ENCODE results near the gene BAZ1B. TPM values are rescaled to one million over a fixed set of nuclear protein-coding genes. Genes with fewer than 3 reads are reported as not detected.
A peak's percentile ranks its signal among the peaks of the same experiment; 100 is the strongest.
"Not testable (repeated sequence)": the region's sequence is repeated elsewhere in the genome, so short reads cannot be mapped to it uniquely, and the experiment has no call there.

The BAZ1B gene
- polyA plus RNA-seq, result 10 to 100 TPM; 10.9 to 11.8 TPM

- no peaks in the 10 kb centered on the region for H3K36me3 ChIP-seq (ENCODE audit: control insufficient read depth in 2 of 2, insufficient read depth in 2 of 2, low read length in 1 of 2)
- H3K9me3 ChIP-seq (ENCODE audit: control insufficient read depth in 2 of 2, insufficient read depth in 1 of 2, low read depth in 1 of 2, low read length in 1 of 2), result no peaks in the 10 kb centered on the region
- H3K27ac ChIP-seq (ENCODE audit: low read depth in 2 of 2, low read length in 1 of 2), result peak within 1 kb of the TSS; percentile 91 to 94
- no peaks in the 10 kb centered on the region for H3K27me3 ChIP-seq (ENCODE audit: control insufficient read depth in 1 of 2, insufficient read depth in 2 of 2, low read length in 2 of 2)
- peak within 1 kb of the TSS; percentile 95 to 97 for H3K4me3 ChIP-seq (ENCODE audit: low read depth in 1 of 2, low read length in 2 of 2)
- H3K4me1 ChIP-seq (ENCODE audit: control insufficient read depth in 2 of 2, insufficient read depth in 2 of 2, low read length in 1 of 2), result peaks cover 0 to 2% of the 10 kb centered on the region in 2 donors
- WGBS, 2 donors, result 0% methylated on average over 62 to 71 of the region's 71 CpGs
Measured at GRCh38 chr7:73522105-73522872, at the start of gene BAZ1B. TSS of gene BAZ1B (minus strand) at chr7:73522293. CDS start at chr7:73521933, 360 bp downstream.

GRCh38 chr7:73570977-73571376 lies 48.9 kb upstream of the BAZ1B start:
- 93 to 94% methylated on average over 10 of the region's 10 CpGs for WGBS, 2 donors
- peaks cover 32 to 33% of the 10 kb centered on the region in 2 donors for H3K36me3 ChIP-seq (ENCODE audit: control insufficient read depth in 2 of 2, insufficient read depth in 2 of 2, low read length in 1 of 2)
- no peak overlapping the region for H3K27ac ChIP-seq (ENCODE audit: low read depth in 2 of 2, low read length in 1 of 2)
- H3K4me3 ChIP-seq (ENCODE audit: low read depth in 1 of 2, low read length in 2 of 2), result no peak overlapping the region
- H3K27me3 ChIP-seq (ENCODE audit: control insufficient read depth in 1 of 2, insufficient read depth in 2 of 2, low read length in 2 of 2), result no peaks in the 10 kb centered on the region
- peaks cover 0 to 3% of the 10 kb centered on the region in 2 donors for H3K4me1 ChIP-seq (ENCODE audit: control insufficient read depth in 2 of 2, insufficient read depth in 2 of 2, low read length in 1 of 2)
- H3K9me3 ChIP-seq (ENCODE audit: control insufficient read depth in 2 of 2, insufficient read depth in 1 of 2, low read depth in 1 of 2, low read length in 1 of 2), result no peaks in the 10 kb centered on the region

GRCh38 chr7:73570521-73570920 lies 48.4 kb upstream of the BAZ1B start:
- Histone ChIP-seq H3K27ac (ENCODE audit: low read depth in 2 of 2, low read length in 1 of 2) (no peak overlapping the region), H3K9me3 (ENCODE audit: control insufficient read depth in 2 of 2, insufficient read depth in 1 of 2, low read depth in 1 of 2, low read length in 1 of 2) (no peaks in the 10 kb centered on the region), H3K4me1 (ENCODE audit: control insufficient read depth in 2 of 2, insufficient read depth in 2 of 2, low read length in 1 of 2) (peaks cover 0 to 3% of the 10 kb centered on the region in 2 donors), H3K36me3 (ENCODE audit: control insufficient read depth in 2 of 2, insufficient read depth in 2 of 2, low read length in 1 of 2) (peaks cover 32 to 33% of the 10 kb centered on the region in 2 donors), H3K4me3 (ENCODE audit: low read depth in 1 of 2, low read length in 2 of 2) (no peak overlapping the region), H3K27me3 (ENCODE audit: control insufficient read depth in 1 of 2, insufficient read depth in 2 of 2, low read length in 2 of 2) (no peaks in the 10 kb centered on the region)
- 96% methylated on average over 22 of the region's 22 CpGs for WGBS, 2 donors

GRCh38 chr7:73569042-73569608 lies 47.0 kb upstream of the BAZ1B start:
- no peaks in the 10 kb centered on the region for H3K9me3 ChIP-seq (ENCODE audit: control insufficient read depth in 2 of 2, insufficient read depth in 1 of 2, low read depth in 1 of 2, low read length in 1 of 2)

GRCh38 chr7:73567846-73568685 lies 46.0 kb upstream of the BAZ1B start:
- Histone ChIP-seq H3K4me1 (ENCODE audit: control insufficient read depth in 2 of 2, insufficient read depth in 2 of 2, low read length in 1 of 2) (peaks cover 0 to 3% of the 10 kb centered on the region in 2 donors), H3K27me3 (ENCODE audit: control insufficient read depth in 1 of 2, insufficient read depth in 2 of 2, low read length in 2 of 2) (no peaks in the 10 kb centered on the region), H3K9me3 (ENCODE audit: control insufficient read depth in 2 of 2, insufficient read depth in 1 of 2, low read depth in 1 of 2, low read length in 1 of 2) (no peaks in the 10 kb centered on the region), H3K4me3 (ENCODE audit: low read depth in 1 of 2, low read length in 2 of 2) (no peak overlapping the region), H3K27ac (ENCODE audit: low read depth in 2 of 2, low read length in 1 of 2) (no peak overlapping the region), H3K36me3 (ENCODE audit: control insufficient read depth in 2 of 2, insufficient read depth in 2 of 2, low read length in 1 of 2) (peaks cover 19 to 21% of the 10 kb centered on the region in 2 donors)
- WGBS, 2 donors, result 63 to 76% methylated on average over 12 of the region's 12 CpGs

More at GRCh38 chr7:73569042-73569608, 47.0 kb upstream of the BAZ1B start:
- Histone ChIP-seq H3K36me3 (ENCODE audit: control insufficient read depth in 2 of 2, insufficient read depth in 2 of 2, low read length in 1 of 2) (peaks cover 28 to 30% of the 10 kb centered on the region in 2 donors), H3K4me1 (ENCODE audit: control insufficient read depth in 2 of 2, insufficient read depth in 2 of 2, low read length in 1 of 2) (peaks cover 0 to 3% of the 10 kb centered on the region in 2 donors), H3K27ac (ENCODE audit: low read depth in 2 of 2, low read length in 1 of 2) (no peak overlapping the region), H3K4me3 (ENCODE audit: low read depth in 1 of 2, low read length in 2 of 2) (no peak overlapping the region), H3K27me3 (ENCODE audit: control insufficient read depth in 1 of 2, insufficient read depth in 2 of 2, low read length in 2 of 2) (no peaks in the 10 kb centered on the region)
- 82% methylated on average over 5 of the region's 5 CpGs for WGBS, 2 donors

GRCh38 chr7:73567140-73567539 lies 45.0 kb upstream of the BAZ1B start:
- WGBS, 2 donors, result 85 to 89% methylated on average over 4 of the region's 4 CpGs
- H3K4me3 ChIP-seq (ENCODE audit: low read depth in 1 of 2, low read length in 2 of 2), result no peak overlapping the region

GRCh38 chr7:73566431-73566830 lies 44.3 kb upstream of the BAZ1B start:
- H3K9me3 ChIP-seq (ENCODE audit: control insufficient read depth in 2 of 2, insufficient read depth in 1 of 2, low read depth in 1 of 2, low read length in 1 of 2); H3K4me3 ChIP-seq (ENCODE audit: low read depth in 1 of 2, low read length in 2 of 2): not testable (repeated sequence)

More at GRCh38 chr7:73567140-73567539, 45.0 kb upstream of the BAZ1B start:
- no peaks in the 10 kb centered on the region for H3K27me3 ChIP-seq (ENCODE audit: control insufficient read depth in 1 of 2, insufficient read depth in 2 of 2, low read length in 2 of 2)
- peaks cover 0 to 3% of the 10 kb centered on the region in 2 donors for H3K4me1 ChIP-seq (ENCODE audit: control insufficient read depth in 2 of 2, insufficient read depth in 2 of 2, low read length in 1 of 2)
- H3K9me3 ChIP-seq (ENCODE audit: control insufficient read depth in 2 of 2, insufficient read depth in 1 of 2, low read depth in 1 of 2, low read length in 1 of 2), result no peaks in the 10 kb centered on the region
- peaks cover 12 to 13% of the 10 kb centered on the region in 2 donors for H3K36me3 ChIP-seq (ENCODE audit: control insufficient read depth in 2 of 2, insufficient read depth in 2 of 2, low read length in 1 of 2)
- H3K27ac ChIP-seq (ENCODE audit: low read depth in 2 of 2, low read length in 1 of 2), result no peak overlapping the region

GRCh38 chr7:73565675-73566340 lies 43.7 kb upstream of the BAZ1B start:
- Histone ChIP-seq H3K4me3 (ENCODE audit: low read depth in 1 of 2, low read length in 2 of 2) (peak overlapping the region in 1 of 2 donors; percentile 25), H3K9me3 (ENCODE audit: control insufficient read depth in 2 of 2, insufficient read depth in 1 of 2, low read depth in 1 of 2, low read length in 1 of 2) (no peaks in the 10 kb centered on the region), H3K27me3 (ENCODE audit: control insufficient read depth in 1 of 2, insufficient read depth in 2 of 2, low read length in 2 of 2) (no peaks in the 10 kb centered on the region), H3K4me1 (ENCODE audit: control insufficient read depth in 2 of 2, insufficient read depth in 2 of 2, low read length in 1 of 2) (peaks cover 0 to 3% of the 10 kb centered on the region in 2 donors), H3K36me3 (ENCODE audit: control insufficient read depth in 2 of 2, insufficient read depth in 2 of 2, low read length in 1 of 2) (peaks cover 8 to 10% of the 10 kb centered on the region in 2 donors), H3K27ac (ENCODE audit: low read depth in 2 of 2, low read length in 1 of 2) (no peak overlapping the region)
- 48 to 52% methylated on average over 7 of the region's 7 CpGs for WGBS, 2 donors

More at GRCh38 chr7:73566431-73566830, 44.3 kb upstream of the BAZ1B start:
- H3K27me3 ChIP-seq (ENCODE audit: control insufficient read depth in 1 of 2, insufficient read depth in 2 of 2, low read length in 2 of 2); H3K27ac ChIP-seq (ENCODE audit: low read depth in 2 of 2, low read length in 1 of 2); H3K4me1 ChIP-seq (ENCODE audit: control insufficient read depth in 2 of 2, insufficient read depth in 2 of 2, low read length in 1 of 2): not testable (repeated sequence)
- peaks cover 12 to 13% of the 10 kb centered on the region in 2 donors for H3K36me3 ChIP-seq (ENCODE audit: control insufficient read depth in 2 of 2, insufficient read depth in 2 of 2, low read length in 1 of 2)

Measured in esophagus (tissue), 2 donors.